HG03565 (cell line): ENCODE results near the gene SUFU.
A peak's percentile ranks its signal among the peaks of the same experiment; 100 is the strongest.
"Not testable (repeated sequence)": the region's sequence is repeated elsewhere in the genome, so short reads cannot be mapped to it uniquely, and the experiment has no call there.

Source experiments
- ATAC-seq: cut with Tn5 transposase; IDR thresholded peaks from one replicate; pipeline ENCODE4 v1.9.1; 2021; ENCODE audit warnings: mild to moderate bottlenecking, moderate library complexity; ENCODE audit not compliant: unreplicated experiment

SUFU gene

GRCh38 chr10:102503264-102504178 lies at the start of gene SUFU:
SUFU (plus strand) TSS chr10:102503972; CDS start chr10:102504153, 181 bp downstream.
- peak; percentile 61 for ATAC-seq

DNA sequence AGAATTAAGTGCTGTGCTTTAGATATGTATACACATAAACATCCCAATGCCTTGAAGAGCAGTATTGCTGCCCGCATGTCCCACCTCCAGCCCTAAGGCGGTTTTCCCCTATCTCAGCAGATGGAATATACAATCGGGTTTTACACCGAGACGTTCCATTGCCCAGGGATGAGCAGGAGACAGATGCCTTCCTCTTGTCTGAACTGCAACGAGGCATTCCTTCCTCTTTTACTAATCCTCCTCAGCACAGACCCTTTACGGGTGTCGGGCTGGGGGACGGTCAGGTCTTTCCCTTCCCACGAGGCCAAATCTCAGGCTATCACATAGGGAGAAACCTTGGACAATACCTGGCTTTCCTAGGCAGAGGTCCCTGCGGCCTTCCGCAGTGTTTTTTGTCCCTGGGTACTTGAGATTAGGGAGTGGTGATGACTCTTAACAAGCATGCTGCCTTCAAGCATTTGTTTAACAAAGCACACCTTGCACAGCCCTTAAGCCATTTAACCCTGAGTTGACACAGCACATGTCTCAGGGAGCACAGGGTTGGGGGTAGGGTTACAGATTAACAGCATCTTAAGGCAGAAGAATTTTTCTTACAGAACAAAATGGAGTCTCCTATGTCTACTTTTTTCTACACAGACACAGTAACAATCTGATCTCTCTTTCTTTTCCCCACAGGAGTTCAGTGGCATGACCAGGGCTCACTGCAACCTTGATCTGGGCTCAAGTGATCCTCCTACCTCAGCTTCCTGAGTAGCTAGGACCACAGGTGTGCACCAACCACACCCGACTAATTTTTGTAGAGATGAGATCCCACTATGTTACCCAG lies 48.9 kb upstream of the SUFU start:
- not testable (repeated sequence) for ATAC-seq

GRCh38 chr10:102455893-102456471 lies 47.8 kb upstream of the SUFU start:
- ATAC-seq, result no peak

DNA sequence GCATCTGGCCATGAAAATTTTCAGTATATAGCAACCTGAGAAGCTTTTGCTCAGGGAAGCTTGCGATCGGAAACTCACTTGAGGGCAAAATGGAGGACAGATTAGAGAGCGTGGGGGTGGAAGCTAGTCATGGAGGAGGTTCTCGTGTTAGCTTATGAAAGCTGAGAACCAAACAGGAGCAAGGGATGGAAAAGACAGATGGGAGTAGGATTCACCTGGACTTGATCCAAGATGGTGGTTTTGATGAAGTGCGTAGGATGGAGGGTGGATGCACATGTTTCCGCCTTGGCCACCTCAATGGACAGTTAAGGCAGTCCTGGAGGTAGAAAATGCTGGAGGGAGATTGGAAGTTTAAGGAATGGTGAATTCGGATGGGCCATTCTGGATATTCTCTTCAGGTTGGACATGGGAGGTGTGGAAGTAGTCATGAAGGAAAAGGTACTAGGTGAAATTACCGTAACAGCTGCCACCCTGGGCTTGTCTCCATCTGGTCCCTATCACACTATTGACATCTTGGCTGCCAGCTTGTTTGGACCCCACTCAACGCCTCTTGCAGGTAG lies 46.1 kb upstream of the SUFU start:
- ATAC-seq, result no peak

GRCh38 chr10:102458656-102459055 lies 45.1 kb upstream of the SUFU start:
- no peak for ATAC-seq

GRCh38 chr10:102460836-102461186 lies 43.0 kb upstream of the SUFU start:
- peak; percentile 14 for ATAC-seq

GRCh38 chr10:102461187-102462054 lies 42.4 kb upstream of the SUFU start:
- peak; percentile 73 for ATAC-seq

DNA sequence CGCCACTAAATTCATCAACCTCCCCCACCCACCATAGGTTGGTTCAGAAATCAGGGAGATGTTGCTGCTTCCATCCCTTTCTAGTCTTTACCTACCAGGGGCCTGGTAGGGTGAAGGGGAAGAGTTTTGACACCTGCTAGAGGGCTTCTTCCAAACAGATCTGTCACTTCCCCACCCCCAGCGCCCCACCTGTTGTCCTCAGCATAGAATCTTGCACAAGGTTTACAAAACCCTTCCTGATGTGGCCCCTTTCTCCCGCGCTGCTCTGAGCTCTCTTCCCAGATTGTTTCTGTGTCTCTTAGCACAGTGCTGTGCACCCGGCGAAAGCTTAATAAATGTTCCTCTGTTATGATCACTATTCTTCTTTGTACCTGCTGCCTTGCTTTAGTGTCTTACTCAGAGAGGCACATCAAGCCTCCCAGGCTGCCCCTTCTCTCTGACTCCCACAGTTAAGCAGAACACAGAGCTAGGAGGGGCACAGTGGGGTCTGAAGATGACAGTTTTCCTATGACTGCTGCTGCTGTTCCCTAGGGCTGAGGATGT lies 41.2 kb upstream of the SUFU start:
- no peak for ATAC-seq

DNA sequence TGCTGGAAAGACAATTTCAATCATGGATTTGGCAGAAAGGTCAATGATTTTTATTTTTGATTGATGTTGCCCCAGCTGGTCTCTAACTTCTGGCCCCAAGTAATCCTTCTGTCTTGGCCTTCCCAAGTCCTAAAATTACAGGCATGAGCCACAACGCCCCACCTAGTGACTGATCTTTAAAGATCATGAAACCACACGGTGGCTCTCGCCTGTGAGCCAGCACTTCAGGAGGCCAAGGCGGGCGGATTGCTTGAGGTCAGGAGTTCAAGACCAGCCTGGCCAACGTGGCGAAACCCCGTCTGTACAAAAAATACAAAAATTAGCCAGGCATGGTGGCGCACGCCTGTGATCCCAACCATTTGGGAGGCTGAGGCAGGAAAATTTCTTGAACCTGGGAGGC lies 39.8 kb upstream of the SUFU start:
- no peak for ATAC-seq

DNA sequence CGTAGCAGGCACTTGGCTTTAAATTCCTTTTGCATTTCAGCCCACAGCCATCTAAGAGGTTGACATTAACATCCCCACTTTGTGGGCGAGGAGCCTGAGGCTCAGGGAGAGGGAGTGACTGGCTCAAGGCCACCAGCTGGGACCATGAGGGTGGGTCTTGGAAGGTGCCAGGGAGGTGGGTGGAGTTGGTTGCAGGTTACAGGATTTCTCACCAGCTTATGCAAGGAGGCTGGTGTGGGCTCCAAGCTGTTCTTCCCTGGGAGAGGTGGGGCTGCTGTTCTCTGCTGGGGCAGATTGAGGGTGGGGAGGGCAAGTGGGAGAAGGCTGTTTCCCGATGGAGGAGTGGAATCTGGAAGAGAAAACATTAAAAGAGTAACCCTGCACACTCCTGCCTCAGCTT lies 38.3 kb upstream of the SUFU start:
- no peak for ATAC-seq

DNA sequence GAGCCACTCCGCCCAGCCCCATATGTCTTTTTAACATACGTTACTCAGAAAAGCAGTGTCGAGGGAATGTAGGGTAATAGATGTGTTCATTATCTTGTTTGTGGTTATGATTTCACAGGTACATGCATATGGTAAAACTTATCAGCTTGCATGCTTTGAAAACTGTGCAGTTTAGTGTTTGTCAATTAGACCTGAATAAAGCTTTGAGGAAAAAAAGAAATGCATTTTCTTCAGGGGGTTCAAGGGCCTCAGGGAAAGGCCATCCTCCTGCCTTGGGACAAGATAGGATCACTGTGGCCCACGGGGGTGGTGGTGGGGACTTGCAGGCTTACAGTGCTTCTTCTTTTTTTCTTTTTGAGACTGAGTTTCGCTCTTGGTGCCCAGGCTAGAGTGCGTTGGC lies 36.5 kb upstream of the SUFU start:
- no peak for ATAC-seq

DNA sequence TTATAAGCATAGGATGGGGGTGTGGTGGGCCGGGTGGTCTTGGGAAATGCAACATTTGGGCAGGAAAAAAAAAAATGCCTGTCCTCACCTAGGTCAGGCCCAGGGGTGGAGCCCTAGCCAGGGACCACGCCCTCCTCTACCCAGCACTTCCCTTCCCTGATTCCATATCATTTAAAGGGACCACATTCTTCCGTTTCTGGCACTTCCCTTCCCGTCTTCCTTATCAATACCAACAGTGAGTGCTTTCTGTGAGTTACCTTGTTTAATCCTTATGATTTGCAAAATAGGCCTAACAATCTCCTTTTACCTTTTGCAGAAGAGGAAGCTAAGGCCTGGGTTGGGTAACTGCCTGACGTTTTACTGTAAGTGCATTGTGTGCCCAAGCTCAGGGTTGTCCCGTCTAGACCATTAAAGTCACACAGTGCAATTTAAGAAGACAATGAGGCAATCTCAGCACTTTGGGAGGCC lies 35.8 kb upstream of the SUFU start:
- no peak for ATAC-seq

DNA sequence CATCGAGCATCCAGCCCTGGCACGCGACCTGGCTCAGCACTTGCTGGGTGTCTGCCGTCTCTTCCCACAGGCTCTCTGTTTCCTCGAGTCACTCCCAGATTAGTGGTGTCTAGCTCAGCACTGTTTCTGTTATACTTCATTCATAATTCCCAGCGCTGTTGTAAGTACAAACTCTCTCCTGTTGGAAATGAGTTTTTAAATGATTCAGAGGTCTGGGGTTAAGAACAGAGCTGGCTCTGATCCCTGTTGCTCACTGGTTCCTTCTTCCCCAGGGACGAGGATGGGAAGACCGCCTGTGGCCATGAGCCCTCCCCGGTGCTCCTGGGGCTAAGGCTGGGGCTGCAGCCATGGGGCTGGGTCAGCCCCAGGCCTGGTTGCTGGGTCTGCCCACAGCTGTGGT lies 35.1 kb upstream of the SUFU start:
- no peak for ATAC-seq

GRCh38 chr10:102470579-102471546 lies 32.9 kb upstream of the SUFU start:
- no peak for ATAC-seq

GRCh38 chr10:102473445-102474331 lies 30.1 kb upstream of the SUFU start:
- ATAC-seq, result no peak

DNA sequence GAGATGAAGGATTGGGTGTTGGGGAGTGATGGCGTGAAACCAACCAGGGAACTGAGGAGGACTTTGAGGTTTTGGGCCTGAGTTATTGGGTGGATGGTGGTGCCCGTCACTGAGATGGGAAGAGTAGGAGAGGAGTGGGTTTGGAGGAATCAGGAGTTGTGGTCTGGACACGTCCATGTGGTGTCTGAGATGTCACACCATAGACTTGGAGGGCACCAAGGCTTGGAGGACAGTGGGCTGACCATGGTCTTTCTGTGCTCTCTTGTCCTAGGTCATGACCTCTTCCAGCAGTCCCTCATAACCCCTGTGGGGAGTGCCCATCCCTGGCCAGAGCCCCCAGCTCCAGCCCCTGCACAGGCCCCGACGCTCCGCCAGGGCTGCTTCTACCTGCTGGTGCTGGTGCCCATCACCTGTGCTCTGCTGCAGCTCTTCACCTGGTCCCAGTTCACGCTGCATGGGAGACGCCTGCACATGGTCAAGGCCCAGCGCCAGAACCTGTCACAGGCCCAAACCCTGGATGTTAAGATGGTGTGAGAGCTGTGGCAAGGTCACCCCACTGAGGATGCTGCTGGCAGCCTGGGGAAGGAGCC lies 28.2 kb upstream of the SUFU start:
- ATAC-seq, result no peak

DNA sequence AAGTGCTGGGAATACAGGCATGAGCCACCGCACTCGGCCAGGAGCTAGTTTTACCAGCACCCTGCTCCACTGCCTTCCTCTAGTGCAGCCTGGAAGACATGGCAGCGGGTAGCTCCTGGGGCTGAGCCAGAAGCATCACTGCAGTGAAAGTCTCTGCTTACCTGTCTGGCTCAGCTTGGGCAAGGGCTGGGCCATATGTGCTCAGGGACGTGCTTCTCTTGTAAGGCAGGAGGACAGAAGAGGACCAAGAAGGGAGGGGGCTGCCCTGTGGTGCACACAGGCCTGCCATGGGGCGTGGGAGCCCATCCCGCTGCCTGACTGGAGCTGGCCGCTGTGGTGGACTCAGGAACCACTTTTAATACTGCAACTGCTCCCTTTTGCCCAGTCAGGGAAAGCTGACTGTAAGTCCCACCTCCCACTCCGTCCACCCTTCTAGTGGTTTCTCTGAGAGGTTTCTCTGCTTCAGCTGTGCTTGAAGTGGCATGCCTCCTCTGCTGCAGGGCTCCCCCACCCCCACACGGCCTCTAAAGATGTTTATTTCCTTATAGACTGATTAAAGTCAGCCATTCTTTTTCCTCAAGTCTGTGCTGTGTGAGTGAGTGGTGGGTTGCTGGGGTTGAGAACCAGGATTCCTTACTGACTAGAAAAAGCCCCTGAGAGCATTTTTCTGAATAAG lies 27.2 kb upstream of the SUFU start:
- no peak for ATAC-seq
